IPS-18c (cell line): ENCODE results near the gene RASSF1.
A peak's percentile ranks its signal among the peaks of the same experiment; 100 is the strongest.

Source experiments
- H3K4me3 ChIP-seq: 2 replicates; pipeline ENCODE4 v1.7.0; 2013; ENCODE audit warnings: low read depth, mild to moderate bottlenecking, low read length, moderate library complexity; ENCODE audit not compliant: insufficient read depth
- H3K9me3 ChIP-seq: one replicate; pipeline ENCODE4 v1.6.1; 2013; ENCODE audit warnings: mild to moderate bottlenecking, low read length, moderate library complexity; ENCODE audit not compliant: control insufficient read depth, insufficient read depth

Gene RASSF1

DNA sequence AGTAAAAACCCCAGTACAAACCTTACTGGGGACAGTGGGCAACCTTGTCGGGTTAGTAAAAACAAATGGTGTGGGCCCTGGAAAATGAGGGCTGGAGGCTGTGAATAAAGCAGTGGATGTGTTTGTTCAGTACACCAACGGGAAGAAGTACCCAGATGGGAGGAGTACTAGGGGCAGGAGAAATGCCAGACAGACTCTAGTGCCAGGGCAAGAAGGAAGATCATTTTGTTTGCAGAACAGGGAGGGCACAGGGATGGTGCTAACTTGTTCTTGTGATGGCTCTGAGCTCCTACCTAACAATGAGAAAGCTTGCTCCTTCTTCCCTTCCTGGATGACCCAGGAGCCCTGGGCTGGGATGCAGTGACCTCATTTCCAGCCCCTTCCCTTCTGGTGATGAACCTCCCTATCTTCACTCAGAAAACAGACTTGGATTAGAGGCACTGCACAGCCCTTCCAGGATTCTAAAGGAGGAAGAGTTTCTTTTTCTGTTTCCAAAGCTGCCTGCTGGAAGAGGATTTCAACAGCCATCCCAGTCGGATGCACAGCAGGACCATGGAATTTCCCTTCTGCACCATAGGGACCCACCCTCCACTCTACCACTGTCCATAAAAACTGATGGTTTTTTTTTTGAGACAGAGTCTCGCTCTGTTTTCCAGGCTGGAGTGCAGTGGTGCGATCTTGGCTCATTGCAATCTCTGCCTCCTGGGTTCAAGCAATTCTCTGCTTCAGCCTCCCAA lies 6.1 kb downstream of the RASSF1 start:
- H3K9me3 ChIP-seq: no peaks in the 10 kb centered on the region
- no peak overlapping the region; the same call in 1 of the 2 replicates for H3K4me3 ChIP-seq

DNA sequence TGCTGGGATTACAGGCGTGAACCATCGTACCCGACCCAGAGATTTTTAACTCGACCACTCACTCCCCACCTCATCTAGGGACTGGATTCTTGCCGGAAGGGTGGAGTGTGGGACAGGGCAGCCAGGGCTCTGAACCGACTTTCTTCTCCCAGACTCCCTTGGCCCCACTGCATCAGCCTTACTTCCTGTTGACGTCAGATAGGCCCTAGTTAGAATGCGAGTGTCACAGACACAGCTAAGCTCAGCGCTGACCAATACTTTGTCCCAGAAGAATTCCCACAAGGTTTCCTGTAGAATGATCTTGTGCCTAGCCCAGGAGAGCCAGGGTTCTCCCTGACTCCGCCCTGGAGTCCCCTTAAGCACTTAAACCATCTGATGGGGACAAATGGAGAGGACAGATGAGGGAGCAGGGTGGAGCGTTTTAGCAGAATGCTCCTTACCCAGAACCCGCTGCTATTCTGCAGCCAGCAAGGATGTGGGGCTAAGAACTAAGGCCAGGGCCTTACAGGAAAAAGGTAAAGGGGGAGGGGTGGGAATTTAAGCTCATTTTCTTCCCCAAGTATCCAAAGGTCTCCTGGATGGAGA lies 6.8 kb downstream of the RASSF1 start:
- no peaks in the 10 kb centered on the region for H3K9me3 ChIP-seq
- H3K4me3 ChIP-seq: no peak overlapping the region

DNA sequence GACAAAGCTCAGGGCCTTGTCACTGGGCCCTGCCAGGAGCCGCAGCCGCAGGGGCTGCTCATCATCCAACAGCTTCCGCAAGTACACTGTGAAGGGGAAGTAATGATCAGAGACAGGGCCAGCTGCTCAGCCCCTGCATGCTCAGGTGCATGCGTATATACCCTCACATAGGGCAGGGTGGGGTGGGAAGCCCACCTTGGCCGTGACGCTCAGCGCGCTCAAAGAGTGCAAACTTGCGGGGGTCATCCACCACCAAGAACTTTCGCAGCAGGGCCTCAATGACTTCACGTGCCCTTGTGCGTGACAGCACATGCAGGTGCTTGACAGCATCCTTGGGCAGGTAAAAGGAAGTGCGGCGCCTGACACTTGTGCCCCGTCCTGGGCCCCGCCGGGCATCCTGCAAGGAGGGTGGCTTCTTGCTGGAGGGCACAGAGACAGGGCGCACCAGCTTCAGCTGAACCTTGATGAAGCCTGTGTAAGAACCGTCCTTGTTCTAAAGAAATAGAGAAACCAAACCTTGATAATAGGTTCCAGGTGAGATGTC lies 9.2 kb downstream of the RASSF1 start:
- Histone ChIP-seq H3K9me3 (peaks cover 8% of the 10 kb centered on the region), H3K4me3 (no peak overlapping the region)

DNA sequence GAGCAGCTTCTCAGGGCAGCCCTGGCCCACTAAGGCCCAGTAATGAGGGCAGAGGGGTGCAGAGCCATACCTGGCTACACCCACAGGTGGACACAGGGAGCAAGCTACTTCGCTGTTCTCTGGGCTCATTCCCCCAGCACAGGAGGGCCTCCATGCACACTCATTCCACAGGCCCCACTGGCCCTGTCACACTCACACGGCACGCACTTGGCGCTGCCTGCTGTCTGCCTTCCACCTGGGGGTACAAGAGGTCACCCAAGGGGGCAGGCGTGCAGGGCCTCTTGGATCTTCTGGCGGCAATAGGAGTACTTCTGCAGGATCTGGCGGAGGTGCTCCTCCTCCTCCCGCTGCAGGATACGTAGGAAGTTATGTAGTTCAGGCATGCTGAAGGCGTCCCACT lies 10.3 kb downstream of the RASSF1 start:
- H3K9me3 ChIP-seq: peaks cover 8% of the 10 kb centered on the region

DNA sequence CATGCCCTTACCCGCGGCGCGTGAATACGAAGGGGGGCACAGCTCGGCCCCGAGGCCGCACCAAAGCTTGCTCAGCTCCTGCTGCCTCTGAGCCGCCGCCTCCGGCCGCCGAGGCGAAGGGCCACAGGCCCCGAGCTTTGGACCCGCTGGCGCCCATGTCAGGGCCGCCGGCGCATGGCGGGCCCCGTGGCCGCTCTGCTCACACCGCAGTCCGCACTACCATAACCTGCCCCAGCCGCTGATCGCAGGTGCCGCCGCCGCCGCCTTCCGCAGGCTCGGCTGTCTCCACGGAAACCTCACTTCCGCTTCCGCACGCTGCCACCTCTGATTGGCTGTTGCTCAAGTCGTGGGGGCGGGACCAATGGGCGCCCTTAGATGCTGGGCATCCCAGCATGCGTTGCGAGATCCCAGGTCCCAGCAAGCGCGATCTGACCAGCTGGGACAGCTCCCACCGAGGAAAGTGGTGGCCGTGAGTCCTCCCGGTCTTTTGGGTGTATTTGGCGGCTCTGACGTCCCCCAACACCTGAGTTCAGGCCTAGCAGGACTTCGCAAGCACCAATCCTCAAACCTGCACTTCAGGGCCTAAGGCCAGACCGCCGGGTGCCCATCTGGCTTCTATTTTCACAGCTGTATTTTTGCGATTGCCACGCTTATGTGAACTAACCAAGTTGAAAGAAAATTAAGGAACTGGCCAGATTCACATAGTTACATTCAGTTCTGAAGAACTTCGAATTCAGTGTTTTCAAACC lies 12.5 kb downstream of the RASSF1 start, which contains the start of gene TUSC2:
Gene TUSC2 (minus strand): TSS at position 281 of the 749 bp plus-strand sequence. CDS start 124 bp downstream, at position 157.
- Histone ChIP-seq H3K9me3 (peaks cover 8% of the 10 kb centered on the region), H3K4me3 (peak within 1 kb of the TSS; percentile 91)

More for the DNA sequence above, 10.3 kb downstream of the RASSF1 start:
- H3K4me3 ChIP-seq: no peak overlapping the region

DNA sequence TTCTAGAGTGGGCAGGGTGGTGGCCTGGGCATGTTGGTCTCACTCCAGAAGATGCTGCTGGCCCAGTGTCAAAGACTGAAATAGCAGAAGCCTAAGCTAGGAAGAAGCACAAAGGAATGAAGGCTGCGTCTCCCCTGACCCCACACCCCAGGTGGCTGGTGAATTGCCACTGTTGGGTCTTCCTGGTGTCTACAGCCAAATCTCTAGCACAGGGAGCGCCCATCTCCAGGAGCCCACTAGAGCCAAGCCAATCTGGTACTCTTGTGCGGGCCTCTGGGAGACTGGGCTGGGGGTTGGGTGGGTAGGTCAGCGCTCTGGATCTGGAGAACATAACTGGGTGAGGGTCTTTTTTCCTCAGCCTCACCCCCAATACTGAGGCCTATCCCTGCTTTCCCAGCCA lies 13.5 kb downstream of the RASSF1 start:
- H3K9me3 ChIP-seq: peaks cover 8% of the 10 kb centered on the region
- peak overlapping the region; percentile 91 for H3K4me3 ChIP-seq

DNA sequence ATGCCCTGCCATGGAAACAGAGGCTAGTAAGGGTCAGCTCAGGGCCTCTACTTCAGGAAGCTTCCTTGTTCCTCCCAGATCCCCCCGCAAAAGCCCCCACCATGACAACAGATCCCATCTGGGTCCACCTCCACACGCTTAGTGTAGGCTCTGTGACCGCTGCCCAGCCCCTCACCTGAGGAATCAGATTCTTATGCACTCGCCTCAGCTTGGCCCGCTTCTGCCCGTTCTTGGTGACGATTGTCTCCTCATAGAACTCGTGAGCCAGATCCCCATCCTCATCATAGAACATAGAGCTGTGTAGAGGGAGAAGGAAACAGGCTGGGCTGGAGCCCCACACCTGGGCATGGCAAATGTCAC lies 14.5 kb downstream of the RASSF1 start:
- peaks cover 8% of the 10 kb centered on the region for H3K9me3 ChIP-seq
- H3K4me3 ChIP-seq: no peak overlapping the region

DNA sequence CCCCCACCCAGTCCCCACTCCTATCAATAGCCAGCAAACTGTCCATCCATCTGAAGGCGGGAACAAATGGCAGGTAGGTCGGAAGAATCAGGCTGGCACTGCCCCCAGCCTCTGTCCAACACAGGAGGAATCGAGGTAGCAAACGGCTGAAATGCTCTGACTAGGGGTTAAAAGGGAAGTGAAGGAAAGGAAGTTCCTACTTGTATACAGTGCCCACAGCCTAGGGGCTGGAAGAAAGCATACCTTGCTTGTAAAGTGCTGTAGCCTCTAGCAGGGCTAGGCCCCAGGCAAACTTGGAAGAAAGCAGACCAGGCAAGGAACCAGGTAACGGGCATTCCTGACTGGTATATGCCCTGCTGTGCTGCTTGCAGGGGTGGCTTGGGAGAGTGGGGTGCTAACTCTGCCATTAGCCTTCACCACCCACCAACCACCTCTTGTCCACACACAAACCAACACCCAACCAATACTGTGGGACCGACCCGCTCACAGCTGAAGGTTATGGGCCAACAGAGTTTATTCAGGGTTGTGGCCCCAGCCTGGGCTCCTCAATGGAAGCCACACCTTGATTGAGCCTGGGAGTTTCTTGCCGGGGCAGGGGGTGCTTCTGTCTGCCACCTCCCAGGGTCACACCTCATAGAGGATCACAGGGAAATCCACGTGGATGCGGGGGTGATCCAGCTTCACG lies 15.0 kb downstream of the RASSF1 start:
- Histone ChIP-seq H3K9me3 (peaks cover 8% of the 10 kb centered on the region), H3K4me3 (no peak overlapping the region)

DNA sequence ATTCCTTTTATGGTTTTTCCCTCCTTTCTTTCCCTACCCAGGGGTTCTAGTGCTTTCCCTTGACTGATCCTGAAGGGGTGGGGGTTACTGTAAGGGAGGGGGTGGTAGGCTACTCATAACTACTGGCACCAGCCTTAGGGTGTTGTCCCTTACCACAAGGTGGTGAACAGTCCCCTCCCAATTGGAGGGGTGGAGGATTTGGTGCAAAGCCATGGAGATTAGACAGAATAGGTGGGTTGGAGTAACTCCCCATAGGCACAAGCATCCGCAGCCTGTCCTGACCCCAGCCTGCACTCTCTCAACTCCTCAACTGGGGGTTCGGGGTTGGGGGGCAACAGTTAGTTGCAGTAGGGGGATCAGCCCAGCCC lies 15.5 kb downstream of the RASSF1 start:
- Histone ChIP-seq H3K4me3 (no peak overlapping the region), H3K9me3 (peaks cover 8% of the 10 kb centered on the region)

DNA sequence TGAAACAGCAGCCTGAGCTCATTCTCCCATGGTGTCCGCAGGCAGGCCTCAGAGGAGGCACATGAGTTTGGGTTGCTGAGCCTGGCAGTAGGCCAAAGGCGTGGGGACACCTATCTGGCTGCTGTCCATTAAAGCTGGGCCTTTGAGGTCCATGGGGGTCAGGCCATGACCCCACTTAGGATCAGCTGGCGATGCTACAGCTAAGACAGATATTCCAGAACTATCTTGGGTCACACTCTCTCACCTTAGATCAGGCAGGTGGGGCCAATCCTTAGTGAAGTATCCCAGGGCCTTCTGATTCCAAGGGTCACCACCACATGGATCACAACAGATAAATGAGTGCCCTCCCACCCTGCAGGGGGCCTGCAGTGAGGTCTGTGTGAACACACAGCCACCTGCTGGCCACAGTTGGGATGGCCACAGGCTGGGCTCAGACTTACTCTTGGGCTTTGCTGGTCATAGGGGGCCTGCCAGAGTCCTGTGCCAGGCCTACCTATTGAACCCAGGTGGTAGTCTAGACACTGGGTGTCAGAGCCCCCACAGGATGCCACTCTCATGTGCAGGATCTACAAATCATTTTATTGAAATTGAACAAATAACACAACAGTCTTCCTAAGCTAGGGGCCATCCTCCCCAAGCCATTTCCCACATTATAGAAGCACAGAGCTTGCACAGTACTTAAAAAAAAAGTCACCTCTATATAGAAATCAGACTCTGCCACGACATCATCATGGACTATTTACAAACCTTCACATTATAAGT lies 16.1 kb downstream of the RASSF1 start:
- H3K9me3 ChIP-seq: peaks cover 8% of the 10 kb centered on the region
- H3K4me3 ChIP-seq: no peak overlapping the region

DNA sequence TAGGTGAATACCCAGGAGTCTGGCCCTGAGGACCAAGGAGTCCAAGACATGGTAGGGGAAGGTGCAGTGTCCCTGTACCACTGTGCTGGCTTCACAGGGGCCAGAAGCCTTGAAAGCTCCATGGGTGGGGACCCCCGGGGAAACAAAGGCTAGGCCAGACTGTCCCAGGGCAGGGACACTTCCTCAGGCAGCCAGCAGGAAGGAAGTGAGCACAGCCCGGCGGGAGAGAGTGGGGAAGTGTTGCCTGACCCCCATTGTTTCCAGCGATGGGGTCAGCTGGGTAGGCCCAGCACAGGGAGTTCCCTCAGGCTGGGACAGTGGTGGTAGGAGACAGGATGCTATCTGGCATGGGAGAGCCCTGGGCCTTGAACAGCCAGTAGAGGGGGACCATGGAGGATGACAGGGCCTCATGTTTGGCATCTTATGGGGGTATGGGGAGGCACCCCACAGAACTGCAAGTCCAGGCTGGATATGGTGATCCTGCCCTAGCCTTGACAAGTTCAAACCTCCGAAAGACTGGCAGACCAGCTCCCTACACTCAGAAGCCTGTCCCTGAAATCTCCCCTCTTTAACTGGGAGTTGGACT lies 16.9 kb downstream of the RASSF1 start:
- H3K4me3 ChIP-seq: no peak overlapping the region
- H3K9me3 ChIP-seq: peaks cover 8% of the 10 kb centered on the region

DNA sequence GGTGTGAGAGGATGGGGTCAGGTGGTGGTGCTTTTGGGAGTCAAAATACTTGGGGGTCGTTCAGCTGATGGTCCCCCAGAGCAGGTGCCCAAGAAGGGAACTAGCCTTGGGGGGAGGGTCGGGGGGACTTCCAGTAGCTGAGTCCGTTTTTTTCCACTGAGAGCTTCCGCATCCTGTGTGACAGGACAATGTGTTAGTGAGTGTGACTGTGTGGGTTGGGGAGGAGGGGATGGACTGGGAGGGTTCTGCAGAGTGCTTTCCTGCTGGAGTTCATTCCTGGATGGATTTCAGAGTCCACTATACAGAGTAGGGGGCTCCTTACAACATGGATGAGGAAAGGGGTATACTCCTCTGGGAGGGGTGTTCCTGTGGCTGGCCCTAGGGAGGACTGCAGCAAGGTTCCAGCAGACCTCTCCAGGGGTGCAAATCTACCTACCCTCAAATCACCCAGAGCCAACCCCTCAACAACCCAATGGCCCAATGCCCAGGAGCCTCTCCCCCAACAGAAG lies 17.5 kb downstream of the RASSF1 start:
- peak overlapping the region; percentile 71 for H3K4me3 ChIP-seq
- peaks cover 4% of the 10 kb centered on the region for H3K9me3 ChIP-seq

DNA sequence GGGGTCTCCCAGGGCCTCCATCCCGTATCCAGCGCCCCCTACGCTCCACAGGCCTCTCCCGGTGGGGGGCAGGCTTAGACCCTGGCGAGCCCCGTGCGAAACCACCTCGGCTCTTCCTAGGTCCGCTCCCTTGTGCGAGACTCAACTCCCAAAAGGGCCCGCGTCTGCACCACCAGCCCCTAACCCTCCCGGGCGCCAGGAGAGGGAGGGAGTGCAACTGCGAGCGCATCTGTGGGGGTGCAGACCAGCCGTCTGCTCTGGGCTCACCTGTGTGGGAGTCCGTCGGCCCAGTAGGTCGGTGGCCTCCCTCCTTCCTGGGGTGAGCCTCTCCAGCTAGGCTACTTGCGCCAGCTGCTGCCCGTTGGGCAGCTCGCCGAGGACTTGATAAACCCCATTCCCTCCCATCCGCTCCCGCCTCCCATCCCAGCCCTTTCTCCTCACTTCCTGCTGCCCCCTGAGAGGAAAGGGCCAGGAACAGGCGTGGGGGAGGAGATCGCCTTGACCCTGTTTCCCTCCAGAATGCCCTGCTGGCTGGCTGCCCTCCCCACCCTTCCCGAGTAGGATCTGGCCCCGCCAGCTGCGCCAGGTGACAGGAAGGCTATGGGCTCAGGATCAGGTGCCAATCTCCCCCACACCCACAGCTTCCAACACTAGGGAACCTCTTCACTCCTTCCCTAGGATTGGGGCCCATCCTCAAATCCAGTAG lies 18.1 kb downstream of the RASSF1 start, which contains the start of gene HYAL2:
Gene HYAL2 (minus strand): TSS at position 360 of the 706 bp plus-strand sequence. CDS start 2,256 bp downstream, outside the sequence.
- H3K4me3 ChIP-seq: peak within 1 kb of the TSS; percentile 71
- no peaks in the 10 kb centered on the region for H3K9me3 ChIP-seq

DNA sequence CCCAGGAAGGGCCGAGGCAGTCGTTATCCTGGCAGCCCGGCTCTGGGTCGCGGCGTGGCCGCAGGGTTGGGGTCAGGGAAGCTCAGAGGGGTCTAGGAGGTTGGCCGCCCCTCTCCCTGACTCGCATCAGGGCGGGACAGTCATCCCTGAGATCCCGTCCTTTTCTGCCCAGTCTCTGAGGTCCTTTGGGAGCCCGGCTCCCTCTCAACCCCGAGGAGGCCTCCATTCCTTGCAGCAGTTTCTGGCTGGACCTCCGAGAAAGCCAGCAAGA lies 18.6 kb downstream of the RASSF1 start:
- Histone ChIP-seq H3K4me3 (peak overlapping the region; percentile 71), H3K9me3 (no peaks in the 10 kb centered on the region)

DNA sequence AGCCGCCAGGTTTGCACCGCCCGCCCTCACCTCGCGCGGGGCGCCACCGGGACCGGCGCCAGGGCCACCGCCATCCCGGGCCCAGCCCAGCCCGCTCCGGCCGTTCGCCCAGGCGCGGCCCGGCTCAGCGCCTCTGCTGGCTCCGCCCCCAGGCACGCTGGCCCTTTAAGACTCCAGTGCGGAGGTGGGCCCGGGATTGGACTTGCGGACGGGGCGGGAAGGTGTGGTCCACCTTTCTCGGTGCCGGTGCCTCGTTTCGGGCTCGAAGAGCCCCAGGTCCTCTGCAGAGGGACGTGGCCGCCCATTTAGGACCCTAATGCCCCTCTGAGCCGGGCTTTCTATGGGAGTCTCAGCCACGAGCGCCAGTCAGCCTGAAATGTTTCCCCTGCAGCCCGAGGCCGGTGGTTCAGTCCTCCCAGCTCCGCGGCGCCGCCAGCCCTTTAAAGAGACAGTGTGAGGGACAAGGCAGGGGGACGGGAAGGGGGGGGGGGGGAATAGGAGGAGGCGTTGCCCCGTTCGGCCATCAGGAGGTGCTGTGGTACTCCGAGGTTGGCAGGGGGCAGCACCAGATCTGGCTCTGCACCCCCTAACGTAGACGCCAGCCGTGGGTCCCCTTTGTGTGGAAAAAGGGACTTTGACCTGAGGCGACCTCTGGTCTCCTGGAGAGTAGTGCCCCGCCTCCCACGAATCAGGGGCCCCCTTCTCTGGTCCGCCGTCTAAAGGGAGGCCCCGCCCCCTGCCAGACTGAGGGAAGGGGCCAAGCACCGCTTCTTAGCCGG lies 19.1 kb downstream of the RASSF1 start:
- no peaks in the 10 kb centered on the region for H3K9me3 ChIP-seq
- peak overlapping the region; percentile 71 for H3K4me3 ChIP-seq
